Measurements from ENCODE around the gene OMP. TPM values are rescaled to one million over a fixed set of nuclear protein-coding genes. Genes with fewer than 3 reads are reported as not detected.
A peak's percentile ranks its signal among the peaks of the same experiment; 100 is the strongest.

Gene OMP
- total RNA-seq, 4 donors from 2014 or later, result 1.0 to 2.1 TPM; not detected in 2

- H3K4me3 ChIP-seq, result no peak overlapping the region
- H3K27ac ChIP-seq, result peak overlapping the region; percentile 93 to 95
- H3K36me3 ChIP-seq, result no peaks in the 10 kb centered on the region
- no peak for DNase-seq
- no peaks in the 10 kb centered on the region for H3K27me3 ChIP-seq
- intact Hi-C loops (cut with DNase I; ENCODE audit: low total_unique reads), result no loop called here
- TF ChIP-seq CTCF (IDR thresholded peaks at IDR 0.05) (no peak), POLR2A (IDR thresholded peaks at IDR 0.05) (no peak)
- no peaks in the 10 kb centered on the region for H3K9me3 ChIP-seq
- peaks cover 6 to 24% of the 10 kb centered on the region in 2 donors for H3K4me1 ChIP-seq
Measured at GRCh38 chr11:77072851-77073327, 29.8 kb upstream of the OMP start.

GRCh38 chr11:77073328-77074001 is 29.2 kb upstream of the OMP start:
- H3K4me1 ChIP-seq, result peaks cover 6 to 24% of the 10 kb centered on the region in 2 donors
- no peaks in the 10 kb centered on the region for H3K36me3 ChIP-seq
- no peaks in the 10 kb centered on the region for H3K27me3 ChIP-seq
- TF ChIP-seq CTCF (IDR thresholded peaks at IDR 0.05), result peak; percentile 49 to 82 (median 78)
- TF ChIP-seq POLR2A (IDR thresholded peaks at IDR 0.05), result peak; percentile 33 to 38
- no peak overlapping the region for H3K4me3 ChIP-seq
- peak overlapping the region; percentile 93 to 95 for H3K27ac ChIP-seq
- intact Hi-C loops (cut with DNase I; ENCODE audit: low total_unique reads), result no loop called here
- DNase-seq, result peak; percentile 94 to 96
- no peaks in the 10 kb centered on the region for H3K9me3 ChIP-seq

GRCh38 chr11:77074205-77074604 is 28.4 kb upstream of the OMP start:
- intact Hi-C loops (cut with DNase I; ENCODE audit: low total_unique reads), result no loop called here
- Histone ChIP-seq H3K4me1 (peaks cover 6 to 24% of the 10 kb centered on the region in 2 donors), H3K9me3 (no peaks in the 10 kb centered on the region), H3K27me3 (no peaks in the 10 kb centered on the region), H3K4me3 (no peak overlapping the region), H3K36me3 (no peaks in the 10 kb centered on the region), H3K27ac (peak overlapping the region; percentile 93 to 95)
- TF ChIP-seq POLR2A (IDR thresholded peaks at IDR 0.05) (no peak), CTCF (IDR thresholded peaks at IDR 0.05) (no peak)
- DNase-seq, result peak; percentile 24 to 32

- Histone ChIP-seq H3K4me3 (no peak overlapping the region), H3K36me3 (no peaks in the 10 kb centered on the region), H3K27ac (peak overlapping the region; percentile 93 to 95), H3K4me1 (peaks cover 6 to 24% of the 10 kb centered on the region in 2 donors), H3K27me3 (no peaks in the 10 kb centered on the region), H3K9me3 (no peaks in the 10 kb centered on the region)
- TF ChIP-seq CTCF (IDR thresholded peaks at IDR 0.05), result no peak
- TF ChIP-seq POLR2A (IDR thresholded peaks at IDR 0.05), result no peak
- DNase-seq, result peak; percentile 14 to 17
- intact Hi-C loops (cut with DNase I; ENCODE audit: low total_unique reads), result no loop called here
Measured at GRCh38 chr11:77074626-77075221, 27.9 kb upstream of the OMP start.

GRCh38 chr11:77075425-77075905 is 27.2 kb upstream of the OMP start:
- no peak overlapping the region for H3K4me3 ChIP-seq
- intact Hi-C loops (cut with DNase I; ENCODE audit: low total_unique reads), result no loop called here
- H3K4me1 ChIP-seq, result peaks cover 6 to 24% of the 10 kb centered on the region in 2 donors
- TF ChIP-seq POLR2A (IDR thresholded peaks at IDR 0.05) (no peak), CTCF (IDR thresholded peaks at IDR 0.05) (no peak)
- H3K36me3 ChIP-seq, result no peaks in the 10 kb centered on the region
- H3K27ac ChIP-seq, result peak overlapping the region; percentile 93 to 95
- no peaks in the 10 kb centered on the region for H3K9me3 ChIP-seq
- no peak for DNase-seq
- H3K27me3 ChIP-seq, result no peaks in the 10 kb centered on the region

Data from uterus (tissue), 4 donors.